ENCODE measurements around the gene PIWIL4.

DNA sequence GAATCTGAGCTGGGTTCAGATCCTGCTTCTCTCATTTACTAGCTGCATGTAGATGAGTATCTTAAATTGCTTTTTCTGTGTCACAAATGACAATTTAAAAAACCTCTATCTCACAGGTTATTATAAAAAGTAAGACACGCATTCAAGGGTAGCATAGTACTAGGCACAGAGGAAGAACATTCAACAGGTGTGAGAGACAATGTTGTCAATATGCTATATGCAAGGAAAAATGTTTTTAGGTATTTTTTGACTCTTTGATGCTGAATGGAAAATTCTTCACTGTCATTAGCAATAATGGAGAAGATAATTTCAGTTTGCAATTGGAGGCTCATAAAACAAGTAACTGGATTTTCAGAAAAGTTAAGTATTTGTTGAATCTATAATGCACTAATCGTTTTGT is 81.6 kb downstream of the PIWIL4 start:
- TF ChIP-seq, protein P1, sequence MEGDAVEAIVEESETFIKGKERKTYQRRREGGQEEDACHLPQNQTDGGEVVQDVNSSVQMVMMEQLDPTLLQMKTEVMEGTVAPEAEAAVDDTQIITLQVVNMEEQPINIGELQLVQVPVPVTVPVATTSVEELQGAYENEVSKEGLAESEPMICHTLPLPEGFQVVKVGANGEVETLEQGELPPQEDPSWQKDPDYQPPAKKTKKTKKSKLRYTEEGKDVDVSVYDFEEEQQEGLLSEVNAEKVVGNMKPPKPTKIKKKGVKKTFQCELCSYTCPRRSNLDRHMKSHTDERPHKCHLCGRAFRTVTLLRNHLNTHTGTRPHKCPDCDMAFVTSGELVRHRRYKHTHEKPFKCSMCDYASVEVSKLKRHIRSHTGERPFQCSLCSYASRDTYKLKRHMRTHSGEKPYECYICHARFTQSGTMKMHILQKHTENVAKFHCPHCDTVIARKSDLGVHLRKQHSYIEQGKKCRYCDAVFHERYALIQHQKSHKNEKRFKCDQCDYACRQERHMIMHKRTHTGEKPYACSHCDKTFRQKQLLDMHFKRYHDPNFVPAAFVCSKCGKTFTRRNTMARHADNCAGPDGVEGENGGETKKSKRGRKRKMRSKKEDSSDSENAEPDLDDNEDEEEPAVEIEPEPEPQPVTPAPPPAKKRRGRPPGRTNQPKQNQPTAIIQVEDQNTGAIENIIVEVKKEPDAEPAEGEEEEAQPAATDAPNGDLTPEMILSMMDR (IDR thresholded peaks at IDR 0.05 in 2 of 3, conservative IDR thresholded peaks at IDR 0.05 in 1 of 3; ENCODE audit: insufficient read depth in 2 of 3, low read depth in 1 of 3, low read length in 3 of 3): no peak
- TF ChIP-seq TEAD4 (IDR thresholded peaks at IDR 0.05; ENCODE audit: low read length): no peak
- TF ChIP-seq TEAD4 (CRISPR knock-in tag; IDR thresholded peaks at IDR 0.05; ENCODE audit: borderline replicate concordance): no peak
- no peak for TF ChIP-seq ETV6 (IDR thresholded peaks at IDR 0.05; ENCODE audit: borderline replicate concordance in 1 of 2, low read depth in 2 of 2, low read length in 1 of 2)
- no peak for TF ChIP-seq ETV6 (CRISPR knock-in tag; IDR thresholded peaks at IDR 0.05; ENCODE audit: borderline replicate concordance)
- TF ChIP-seq, protein P2, sequence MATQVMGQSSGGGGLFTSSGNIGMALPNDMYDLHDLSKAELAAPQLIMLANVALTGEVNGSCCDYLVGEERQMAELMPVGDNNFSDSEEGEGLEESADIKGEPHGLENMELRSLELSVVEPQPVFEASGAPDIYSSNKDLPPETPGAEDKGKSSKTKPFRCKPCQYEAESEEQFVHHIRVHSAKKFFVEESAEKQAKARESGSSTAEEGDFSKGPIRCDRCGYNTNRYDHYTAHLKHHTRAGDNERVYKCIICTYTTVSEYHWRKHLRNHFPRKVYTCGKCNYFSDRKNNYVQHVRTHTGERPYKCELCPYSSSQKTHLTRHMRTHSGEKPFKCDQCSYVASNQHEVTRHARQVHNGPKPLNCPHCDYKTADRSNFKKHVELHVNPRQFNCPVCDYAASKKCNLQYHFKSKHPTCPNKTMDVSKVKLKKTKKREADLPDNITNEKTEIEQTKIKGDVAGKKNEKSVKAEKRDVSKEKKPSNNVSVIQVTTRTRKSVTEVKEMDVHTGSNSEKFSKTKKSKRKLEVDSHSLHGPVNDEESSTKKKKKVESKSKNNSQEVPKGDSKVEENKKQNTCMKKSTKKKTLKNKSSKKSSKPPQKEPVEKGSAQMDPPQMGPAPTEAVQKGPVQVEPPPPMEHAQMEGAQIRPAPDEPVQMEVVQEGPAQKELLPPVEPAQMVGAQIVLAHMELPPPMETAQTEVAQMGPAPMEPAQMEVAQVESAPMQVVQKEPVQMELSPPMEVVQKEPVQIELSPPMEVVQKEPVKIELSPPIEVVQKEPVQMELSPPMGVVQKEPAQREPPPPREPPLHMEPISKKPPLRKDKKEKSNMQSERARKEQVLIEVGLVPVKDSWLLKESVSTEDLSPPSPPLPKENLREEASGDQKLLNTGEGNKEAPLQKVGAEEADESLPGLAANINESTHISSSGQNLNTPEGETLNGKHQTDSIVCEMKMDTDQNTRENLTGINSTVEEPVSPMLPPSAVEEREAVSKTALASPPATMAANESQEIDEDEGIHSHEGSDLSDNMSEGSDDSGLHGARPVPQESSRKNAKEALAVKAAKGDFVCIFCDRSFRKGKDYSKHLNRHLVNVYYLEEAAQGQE (IDR thresholded peaks at IDR 0.05; ENCODE audit: borderline replicate concordance): no peak
- TF ChIP-seq, protein P2 (CRISPR knock-in tag; IDR thresholded peaks at IDR 0.05; ENCODE audit: low read depth): no peak
- TF ChIP-seq ZNF347 (CRISPR knock-in tag; IDR thresholded peaks at IDR 0.05; ENCODE audit: low read depth): no peak
- TF ChIP-seq, protein P3, sequence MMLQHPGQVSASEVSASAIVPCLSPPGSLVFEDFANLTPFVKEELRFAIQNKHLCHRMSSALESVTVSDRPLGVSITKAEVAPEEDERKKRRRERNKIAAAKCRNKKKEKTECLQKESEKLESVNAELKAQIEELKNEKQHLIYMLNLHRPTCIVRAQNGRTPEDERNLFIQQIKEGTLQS (IDR thresholded peaks at IDR 0.05): no peak
- TF ChIP-seq, protein P3 (CRISPR knock-in tag; conservative IDR thresholded peaks at IDR 0.05): no peak
- no peak for TF ChIP-seq POLR2A (conservative IDR thresholded peaks at IDR 0.05)
- TF ChIP-seq HDAC1 (IDR thresholded peaks at IDR 0.05): no peak
- TF ChIP-seq SMAD2 (IDR thresholded peaks at IDR 0.05; ENCODE audit: low read depth, low read length): no peak
- no peak for TF ChIP-seq DDX20 (tag; IDR thresholded peaks at IDR 0.05; ENCODE audit: low read depth)
